ENCODE measurements around the gene NAA80. TPM values are rescaled to one million over a fixed set of nuclear protein-coding genes. Genes with fewer than 3 reads are reported as not detected.
A peak's percentile ranks its signal among the peaks of the same experiment; 100 is the strongest.

Gene NAA80
- total RNA-seq, 1 donor from 2014 or later, result 18.1 TPM

GRCh38 chr3:50325113-50325480 is 25.9 kb upstream of the NAA80 start:
- Mint-ChIP-seq H3K4me1 (ENCODE audit: low read depth) (peaks cover 32% of the 10 kb centered on the region), H3K9me3 (no peaks in the 10 kb centered on the region), H3K27ac (peak overlapping the region; percentile 23), H3K4me3 (peak overlapping the region; percentile 15), H3K27me3 (ENCODE audit: insufficient read depth) (no peaks in the 10 kb centered on the region), H3K36me3 (ENCODE audit: low read depth) (peaks cover 14% of the 10 kb centered on the region)
- DNase-seq (ENCODE audit: low spot score), result no peak
- intact Hi-C loops (cut with micrococcal nuclease), result no loop called here

GRCh38 chr3:50324351-50325112 is 25.3 kb upstream of the NAA80 start:
- Mint-ChIP-seq H3K36me3 (ENCODE audit: low read depth) (peaks cover 11% of the 10 kb centered on the region), H3K9me3 (no peaks in the 10 kb centered on the region)
- peak; percentile 54 for DNase-seq (ENCODE audit: low spot score)

GRCh38 chr3:50323614-50324199 is 24.5 kb upstream of the NAA80 start:
- H3K9me3 Mint-ChIP-seq, result no peaks in the 10 kb centered on the region
- no peaks in the 10 kb centered on the region for H3K27me3 Mint-ChIP-seq (ENCODE audit: insufficient read depth)
- peaks cover 17% of the 10 kb centered on the region for H3K36me3 Mint-ChIP-seq (ENCODE audit: low read depth)
- peaks cover 39% of the 10 kb centered on the region for H3K4me1 Mint-ChIP-seq (ENCODE audit: low read depth)
- intact Hi-C loops (cut with micrococcal nuclease), result loop anchor here (1.0 kb wide), 1 partner anchor 49 kb away; no protein-coding TSS in a partner anchor
- H3K27ac Mint-ChIP-seq, result no peak overlapping the region
- DNase-seq (ENCODE audit: low spot score), result no peak
- no peak overlapping the region for H3K4me3 Mint-ChIP-seq

More at GRCh38 chr3:50324351-50325112, 25.3 kb upstream of the NAA80 start:
- Mint-ChIP-seq H3K27me3 (ENCODE audit: insufficient read depth) (no peaks in the 10 kb centered on the region), H3K4me1 (ENCODE audit: low read depth) (peaks cover 36% of the 10 kb centered on the region), H3K27ac (peak overlapping the region; percentile 23), H3K4me3 (no peak overlapping the region)
- intact Hi-C loops (cut with micrococcal nuclease), result loop anchor here (1.0 kb wide), 1 partner anchor 50 kb away; no protein-coding TSS in a partner anchor

GRCh38 chr3:50323092-50323600 is 23.9 kb upstream of the NAA80 start:
- Mint-ChIP-seq H3K27me3 (ENCODE audit: insufficient read depth) (no peaks in the 10 kb centered on the region), H3K4me1 (ENCODE audit: low read depth) (peaks cover 39% of the 10 kb centered on the region), H3K9me3 (no peaks in the 10 kb centered on the region), H3K36me3 (ENCODE audit: low read depth) (peaks cover 16% of the 10 kb centered on the region), H3K27ac (peak overlapping the region; percentile 18), H3K4me3 (no peak overlapping the region)
- intact Hi-C loops (cut with micrococcal nuclease), result no loop called here
- no peak for DNase-seq (ENCODE audit: low spot score)

GRCh38 chr3:50322386-50323091 is 23.3 kb upstream of the NAA80 start, which contains the start of gene HYAL2:
Gene HYAL2, minus strand, starts transcription at chr3:50322745. Its CDS starts 2,256 bp downstream, at chr3:50320489.
- H3K4me1 Mint-ChIP-seq (ENCODE audit: low read depth), result peaks cover 39% of the 10 kb centered on the region
- DNase-seq (ENCODE audit: low spot score), result no peak

GRCh38 chr3:50322115-50322385 is 22.8 kb upstream of the NAA80 start:
- Mint-ChIP-seq H3K9me3 (no peaks in the 10 kb centered on the region), H3K4me1 (ENCODE audit: low read depth) (peaks cover 36% of the 10 kb centered on the region), H3K27me3 (ENCODE audit: insufficient read depth) (no peaks in the 10 kb centered on the region), H3K4me3 (no peak overlapping the region), H3K27ac (peak overlapping the region; percentile 83), H3K36me3 (ENCODE audit: low read depth) (peaks cover 17% of the 10 kb centered on the region)
- no peak for DNase-seq (ENCODE audit: low spot score)
- intact Hi-C loops (cut with micrococcal nuclease), result no loop called here

More at GRCh38 chr3:50322386-50323091, 23.3 kb upstream of the NAA80 start, which contains the start of gene HYAL2:
- H3K4me3 Mint-ChIP-seq, result peak within 1 kb of the TSS; percentile 79
- intact Hi-C loops (cut with micrococcal nuclease), result no loop called here
- no peaks in the 10 kb centered on the region for H3K9me3 Mint-ChIP-seq
- no peaks in the 10 kb centered on the region for H3K27me3 Mint-ChIP-seq (ENCODE audit: insufficient read depth)
- peak within 1 kb of the TSS; percentile 83 for H3K27ac Mint-ChIP-seq
- peaks cover 17% of the 10 kb centered on the region for H3K36me3 Mint-ChIP-seq (ENCODE audit: low read depth)

- Mint-ChIP-seq H3K27me3 (ENCODE audit: insufficient read depth) (no peaks in the 10 kb centered on the region), H3K9me3 (no peaks in the 10 kb centered on the region), H3K27ac (peak overlapping the region; percentile 83), H3K36me3 (ENCODE audit: low read depth) (peaks cover 17% of the 10 kb centered on the region), H3K4me3 (peak overlapping the region; percentile 79), H3K4me1 (ENCODE audit: low read depth) (peaks cover 35% of the 10 kb centered on the region)
- intact Hi-C loops (cut with micrococcal nuclease), result loop anchor here (1.0 kb wide), 5 partner anchors 16 to 129 kb away; partner anchors contain the start of genes HYAL3, IFRD2, NAA80 and TMEM115
- DNase-seq (ENCODE audit: low spot score), result peak; percentile 81
These were observed 22.3 kb upstream of the NAA80 start for GRCh38 chr3:50321336-50322114.

GRCh38 chr3:50320853-50321335 is 21.7 kb upstream of the NAA80 start:
- Mint-ChIP-seq H3K36me3 (ENCODE audit: low read depth) (peaks cover 20% of the 10 kb centered on the region), H3K27me3 (ENCODE audit: insufficient read depth) (no peaks in the 10 kb centered on the region), H3K4me1 (ENCODE audit: low read depth) (peaks cover 35% of the 10 kb centered on the region), H3K4me3 (peak overlapping the region; percentile 93), H3K9me3 (no peaks in the 10 kb centered on the region), H3K27ac (peak overlapping the region; percentile 72)
- intact Hi-C loops (cut with micrococcal nuclease), result loop anchor here (1.0 kb wide), 6 partner anchors 7 to 129 kb away; partner anchors contain the start of genes HYAL3, IFRD2, NAA80 and TMEM115
- peak; percentile 70 for DNase-seq (ENCODE audit: low spot score)

GRCh38 chr3:50319894-50320625 is 20.9 kb upstream of the NAA80 start:
- no peaks in the 10 kb centered on the region for H3K27me3 Mint-ChIP-seq (ENCODE audit: insufficient read depth)
- no peak for DNase-seq (ENCODE audit: low spot score)
- H3K4me3 Mint-ChIP-seq, result peak overlapping the region; percentile 93
- intact Hi-C loops (cut with micrococcal nuclease), result loop anchor here (1.0 kb wide), 1 partner anchor 8 kb away; the partner anchor contains the start of gene TUSC2
- H3K9me3 Mint-ChIP-seq, result no peaks in the 10 kb centered on the region
- H3K27ac Mint-ChIP-seq, result no peak overlapping the region
- peaks cover 34% of the 10 kb centered on the region for H3K4me1 Mint-ChIP-seq (ENCODE audit: low read depth)
- peaks cover 20% of the 10 kb centered on the region for H3K36me3 Mint-ChIP-seq (ENCODE audit: low read depth)

- no peaks in the 10 kb centered on the region for H3K9me3 Mint-ChIP-seq
- no peak overlapping the region for H3K27ac Mint-ChIP-seq
- intact Hi-C loops (cut with micrococcal nuclease), result no loop called here
- peak overlapping the region; percentile 93 for H3K4me3 Mint-ChIP-seq
- H3K36me3 Mint-ChIP-seq (ENCODE audit: low read depth), result peaks cover 16% of the 10 kb centered on the region
- no peaks in the 10 kb centered on the region for H3K27me3 Mint-ChIP-seq (ENCODE audit: insufficient read depth)
- DNase-seq (ENCODE audit: low spot score), result no peak
- peaks cover 29% of the 10 kb centered on the region for H3K4me1 Mint-ChIP-seq (ENCODE audit: low read depth)
These were observed 20.1 kb upstream of the NAA80 start for GRCh38 chr3:50319181-50319893.

GRCh38 chr3:50318615-50319014 is 19.4 kb upstream of the NAA80 start:
- Mint-ChIP-seq H3K4me3 (peak overlapping the region; percentile 57), H3K36me3 (ENCODE audit: low read depth) (peaks cover 19% of the 10 kb centered on the region), H3K4me1 (ENCODE audit: low read depth) (peaks cover 29% of the 10 kb centered on the region), H3K27ac (no peak overlapping the region), H3K27me3 (ENCODE audit: insufficient read depth) (no peaks in the 10 kb centered on the region), H3K9me3 (no peaks in the 10 kb centered on the region)
- DNase-seq (ENCODE audit: low spot score), result no peak
- intact Hi-C loops (cut with micrococcal nuclease), result no loop called here

Data from activated T-helper 1 cell treated with anti-CD3 and anti-CD28 coated beads, Interleukin-12 subunit alpha, Interleukin-12 subunit beta, Interleukin-2, Interleukin-4 antibody, amounts not matched to agents 30 ng/mL and 10 ng/mL and 1 ng/mL, durations not matched to agents 14 hours and 24 hours and 36 hours (primary cell).